KMS-11 (cell line): ENCODE results near the gene CABCOCO1.

Experiments
- H2AFZ ChIP-seq: fragments of 200-600 bp; sonication (generic); 2 replicates; pipeline ENCODE4 v1.6.1; 2016; ENCODE audit warnings: antibody characterized with exemption, mixed run types, low read depth
- H3K27ac ChIP-seq: fragments of 200-600 bp; sonication (generic); 2 replicates; pipeline ENCODE4 v1.6.1; 2016; ENCODE audit warnings: mild to moderate bottlenecking, mixed run types
- H3K27me3 ChIP-seq: fragments of 200-600 bp; sonication (generic); 2 replicates; pipeline ENCODE4 v1.6.1; 2017; ENCODE audit warnings: mild to moderate bottlenecking, low read depth, mixed run types, moderate library complexity; ENCODE audit not compliant: insufficient read depth
- H3K36me3 ChIP-seq: fragments of 200-600 bp; sonication (generic); 2 replicates; pipeline ENCODE4 v1.6.1; 2017; ENCODE audit warnings: mild to moderate bottlenecking, mixed run types; ENCODE audit not compliant: insufficient read depth
- H3K4me1 ChIP-seq: fragments of 200-600 bp; sonication (generic); 2 replicates; pipeline ENCODE4 v1.6.1; 2016; ENCODE audit warnings: mild to moderate bottlenecking, low read depth, mixed run types; ENCODE audit not compliant: poor library complexity, severe bottlenecking
- H3K4me2 ChIP-seq: fragments of 200-600 bp; sonication (generic); 2 replicates; pipeline ENCODE4 v1.7.0; 2016; ENCODE audit warnings: mild to moderate bottlenecking, mixed run types
- H3K4me3 ChIP-seq: fragments of 200-600 bp; sonication (generic); IDR thresholded peaks from 2 replicates; pipeline ENCODE4 v1.6.1; 2017; ENCODE audit warnings: low read depth, low read length, mixed read lengths; ENCODE audit not compliant: insufficient read depth
- H3K79me2 ChIP-seq: fragments of 200-600 bp; sonication (generic); 2 replicates; pipeline ENCODE4 v1.6.1; 2016; ENCODE audit warnings: low read depth, mixed run types; ENCODE audit not compliant: insufficient read depth
- H3K9ac ChIP-seq: fragments of 200-600 bp; sonication (generic); 2 replicates; pipeline ENCODE4 v1.6.1; 2016; ENCODE audit warnings: mild to moderate bottlenecking, mixed run types
- H4K20me1 ChIP-seq: fragments of 200-600 bp; sonication (generic); 2 replicates; pipeline ENCODE4 v1.6.1; 2016; ENCODE audit warnings: mild to moderate bottlenecking, mixed run types; ENCODE audit not compliant: insufficient read depth
- CTCF ChIP-seq: fragments of 200-600 bp; sonication (generic); conservative IDR thresholded peaks from 2 replicates; pipeline ENCODE4 v1.6.1; 2017; ENCODE audit warnings: low read depth, mild to moderate bottlenecking, antibody characterized with exemption, low read length, moderate library complexity, mixed read lengths

CABCOCO1 gene

GRCh38 chr10:61669849-61670248, 7.1 kb downstream of the CABCOCO1 start:
- TF ChIP-seq CTCF, result no peak
- H3K9ac ChIP-seq, result no peak overlapping the region
- no peak overlapping the region for H3K4me2 ChIP-seq
- H3K4me3 ChIP-seq, result no peak overlapping the region
- H2AFZ ChIP-seq, result no peak overlapping the region
- no peaks in the 10 kb centered on the region for H4K20me1 ChIP-seq
- no peaks in the 10 kb centered on the region for H3K27me3 ChIP-seq
- H3K36me3 ChIP-seq, result no peaks in the 10 kb centered on the region
- H3K79me2 ChIP-seq, result no peaks in the 10 kb centered on the region
- H3K27ac ChIP-seq, result no peak overlapping the region
- no peaks in the 10 kb centered on the region for H3K4me1 ChIP-seq

GRCh38 chr10:61673360-61673759, 10.6 kb downstream of the CABCOCO1 start:
- Histone ChIP-seq H2AFZ (no peak overlapping the region), H3K27me3 (no peaks in the 10 kb centered on the region), H3K4me1 (no peaks in the 10 kb centered on the region), H3K9ac (no peak overlapping the region), H3K4me3 (no peak overlapping the region), H3K4me2 (no peak overlapping the region), H3K27ac (no peak overlapping the region), H4K20me1 (no peaks in the 10 kb centered on the region), H3K79me2 (no peaks in the 10 kb centered on the region), H3K36me3 (no peaks in the 10 kb centered on the region)
- TF ChIP-seq CTCF, result no peak

- no peak overlapping the region for H3K27ac ChIP-seq
These were observed 19.6 kb downstream of the CABCOCO1 start for GRCh38 chr10:61682323-61682722.

GRCh38 chr10:61683319-61683718, 20.6 kb downstream of the CABCOCO1 start:
- H3K27ac ChIP-seq, result no peak overlapping the region

More at GRCh38 chr10:61682323-61682722, 19.6 kb downstream of the CABCOCO1 start:
- Histone ChIP-seq H2AFZ (no peak overlapping the region), H3K4me2 (no peak overlapping the region), H3K9ac (no peak overlapping the region), H3K79me2 (no peaks in the 10 kb centered on the region), H3K27me3 (no peaks in the 10 kb centered on the region), H3K36me3 (no peaks in the 10 kb centered on the region), H4K20me1 (no peaks in the 10 kb centered on the region), H3K4me3 (no peak overlapping the region), H3K4me1 (no peaks in the 10 kb centered on the region)
- no peak for TF ChIP-seq CTCF

More at GRCh38 chr10:61683319-61683718, 20.6 kb downstream of the CABCOCO1 start:
- Histone ChIP-seq H3K4me2 (no peak overlapping the region), H4K20me1 (no peaks in the 10 kb centered on the region), H3K4me1 (no peaks in the 10 kb centered on the region), H3K9ac (no peak overlapping the region), H3K79me2 (no peaks in the 10 kb centered on the region), H3K27me3 (no peaks in the 10 kb centered on the region), H3K36me3 (no peaks in the 10 kb centered on the region), H2AFZ (no peak overlapping the region), H3K4me3 (no peak overlapping the region)
- no peak for TF ChIP-seq CTCF
